ENCODE measurements around the gene RIOK1. TPM values are rescaled to one million over a fixed set of nuclear protein-coding genes. Genes with fewer than 3 reads are reported as not detected.
"Not testable (repeated sequence)": the region's sequence is repeated elsewhere in the genome, so short reads cannot be mapped to it uniquely, and the experiment has no call there.

The RIOK1 gene
- total and polyA plus RNA-seq, 12 donors, result 6.0 to 21.1 (median 14.9) TPM

DNA sequence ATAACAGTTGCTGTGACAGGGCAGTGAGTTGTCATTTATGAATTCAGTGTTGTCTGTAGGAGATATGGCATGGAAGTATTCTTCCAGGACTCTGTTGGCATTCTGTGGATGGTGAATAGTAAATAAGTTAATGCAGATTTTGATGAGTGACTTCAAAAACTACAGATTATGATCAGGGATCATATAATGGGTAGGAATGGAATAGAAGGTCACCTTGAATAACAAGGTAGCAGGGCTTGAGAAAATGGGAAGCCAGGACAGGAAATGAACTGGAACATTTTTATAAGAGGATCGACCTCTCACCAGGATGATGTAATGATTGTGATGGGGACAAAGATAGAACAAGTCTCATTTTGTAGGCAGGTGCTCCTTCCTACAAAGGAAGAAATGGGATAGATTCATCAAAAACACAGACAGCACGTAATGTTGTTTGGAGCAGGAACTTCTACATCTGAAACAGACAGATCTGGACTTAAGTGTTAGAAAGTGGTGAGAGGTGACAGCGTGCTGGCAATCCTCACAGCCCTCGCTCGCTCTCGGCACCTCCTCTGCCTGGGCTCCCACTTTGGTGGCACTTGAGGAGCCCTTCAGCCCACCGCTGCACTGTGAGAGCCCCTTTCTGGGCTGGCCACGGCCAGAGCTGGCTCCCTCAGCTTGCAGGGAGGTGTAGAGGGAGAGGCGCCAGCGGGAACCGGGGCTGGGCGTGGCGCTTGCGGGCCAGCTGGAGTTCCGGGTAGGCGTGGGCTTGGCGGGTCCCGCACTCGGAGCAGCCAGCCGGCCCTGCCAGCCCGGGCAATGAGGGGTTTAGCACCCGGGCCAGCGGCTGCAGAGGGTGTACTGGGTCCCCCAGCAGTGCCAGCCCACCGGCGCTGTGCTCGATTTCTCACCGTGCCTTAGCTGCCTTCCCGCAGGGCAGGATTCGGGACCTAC is 45.8 kb upstream of the RIOK1 start:
- Histone ChIP-seq H3K27me3 (peaks cover 15% of the 10 kb centered on the region), H3K4me3 (no peak overlapping the region), H3K36me3 (replicated peaks in 1 of 2) (no peaks in the 10 kb centered on the region), H3K9me3 (replicated peaks in 1 of 3) (no peaks in the 10 kb centered on the region), H3K27ac (no peak overlapping the region), H3K4me1 (replicated peaks in 1 of 2) (no peaks in the 10 kb centered on the region)
- intact Hi-C loops (cut with DNase I), result no loop called here
- no peak for DNase-seq
- TF ChIP-seq POLR2A (IDR thresholded peaks at IDR 0.05), result no peak
- TF ChIP-seq, protein P1, sequence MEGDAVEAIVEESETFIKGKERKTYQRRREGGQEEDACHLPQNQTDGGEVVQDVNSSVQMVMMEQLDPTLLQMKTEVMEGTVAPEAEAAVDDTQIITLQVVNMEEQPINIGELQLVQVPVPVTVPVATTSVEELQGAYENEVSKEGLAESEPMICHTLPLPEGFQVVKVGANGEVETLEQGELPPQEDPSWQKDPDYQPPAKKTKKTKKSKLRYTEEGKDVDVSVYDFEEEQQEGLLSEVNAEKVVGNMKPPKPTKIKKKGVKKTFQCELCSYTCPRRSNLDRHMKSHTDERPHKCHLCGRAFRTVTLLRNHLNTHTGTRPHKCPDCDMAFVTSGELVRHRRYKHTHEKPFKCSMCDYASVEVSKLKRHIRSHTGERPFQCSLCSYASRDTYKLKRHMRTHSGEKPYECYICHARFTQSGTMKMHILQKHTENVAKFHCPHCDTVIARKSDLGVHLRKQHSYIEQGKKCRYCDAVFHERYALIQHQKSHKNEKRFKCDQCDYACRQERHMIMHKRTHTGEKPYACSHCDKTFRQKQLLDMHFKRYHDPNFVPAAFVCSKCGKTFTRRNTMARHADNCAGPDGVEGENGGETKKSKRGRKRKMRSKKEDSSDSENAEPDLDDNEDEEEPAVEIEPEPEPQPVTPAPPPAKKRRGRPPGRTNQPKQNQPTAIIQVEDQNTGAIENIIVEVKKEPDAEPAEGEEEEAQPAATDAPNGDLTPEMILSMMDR (IDR thresholded peaks at IDR 0.05), result no peak
- 85 to 90% (median 88%) methylated on average over 12 to 29 of the region's 29 CpGs for whole genome bisulfite sequencing, 4 donors

DNA sequence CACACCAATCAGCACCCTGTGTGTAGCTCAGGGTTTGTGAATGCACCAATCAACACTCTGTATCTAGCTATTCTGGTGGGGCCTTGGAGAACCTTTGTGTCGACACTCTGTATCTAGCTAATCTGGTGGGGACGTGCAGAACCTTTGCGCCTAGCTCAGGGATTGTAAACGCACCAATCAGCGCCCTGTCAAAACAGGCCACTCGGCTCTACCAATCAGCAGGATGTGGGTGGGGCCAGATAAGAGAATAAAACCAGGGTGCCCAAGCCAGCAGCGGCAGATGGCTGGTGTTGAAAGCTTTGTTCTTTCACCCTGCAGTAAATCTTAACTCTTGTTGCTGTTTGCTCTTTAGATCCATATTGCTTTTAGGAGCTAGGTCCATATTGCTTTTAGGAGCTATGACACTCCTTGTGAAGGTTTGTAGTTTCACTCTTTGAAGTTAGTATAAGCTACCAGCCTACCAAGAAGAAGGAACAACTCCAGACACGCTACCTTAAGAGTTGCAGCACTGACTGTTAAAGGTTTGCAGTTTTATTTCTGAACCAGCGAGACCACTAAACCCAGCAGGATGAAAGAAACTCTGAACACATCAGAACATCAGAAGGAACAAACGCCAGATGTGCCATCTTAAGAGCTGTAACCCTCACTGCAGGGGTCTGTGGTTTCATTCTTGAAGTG is 44.7 kb upstream of the RIOK1 start:
- H3K4me1 ChIP-seq (replicated peaks in 1 of 2); H3K9me3 ChIP-seq (replicated peaks in 1 of 3); H3K27ac ChIP-seq; DNase-seq; H3K36me3 ChIP-seq (replicated peaks in 1 of 2); intact Hi-C loops (cut with DNase I); H3K4me3 ChIP-seq: not testable (repeated sequence)
- WGBS, 4 donors, result 79 to 87% (median 83%) methylated on average over 10 of the region's 10 CpGs
- H3K27me3 ChIP-seq, result peaks cover 10% of the 10 kb centered on the region

DNA sequence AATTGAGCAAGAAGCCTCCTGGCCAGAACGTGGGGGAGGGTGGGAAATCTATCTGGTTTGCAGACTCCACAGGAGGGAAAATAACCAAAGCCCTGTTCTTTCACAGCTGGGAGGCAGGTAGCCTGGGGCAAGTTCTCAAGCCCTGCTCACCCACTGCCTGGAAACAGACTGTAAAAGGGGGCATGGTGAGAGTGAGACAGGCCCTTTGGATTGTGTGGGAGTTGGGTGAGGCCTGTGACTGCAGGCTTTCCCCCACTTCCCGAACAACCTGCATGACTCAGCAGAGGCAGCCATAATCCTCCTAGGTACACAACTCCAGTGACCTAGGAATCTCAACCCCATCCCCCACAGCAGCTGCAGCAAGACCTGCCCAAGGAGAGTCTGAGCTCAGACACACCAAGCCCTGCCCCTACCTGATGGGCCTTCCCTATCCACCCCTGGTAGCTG is 42.0 kb upstream of the RIOK1 start:
- H3K4me3 ChIP-seq; DNase-seq; H3K36me3 ChIP-seq (replicated peaks in 1 of 2); H3K27ac ChIP-seq; H3K27me3 ChIP-seq; H3K4me1 ChIP-seq (replicated peaks in 1 of 2); H3K9me3 ChIP-seq (replicated peaks in 1 of 3); intact Hi-C loops (cut with DNase I): not testable (repeated sequence)
- 53 to 65% (median 61%) methylated on average over 2 of the region's 2 CpGs for WGBS, 4 donors

DNA sequence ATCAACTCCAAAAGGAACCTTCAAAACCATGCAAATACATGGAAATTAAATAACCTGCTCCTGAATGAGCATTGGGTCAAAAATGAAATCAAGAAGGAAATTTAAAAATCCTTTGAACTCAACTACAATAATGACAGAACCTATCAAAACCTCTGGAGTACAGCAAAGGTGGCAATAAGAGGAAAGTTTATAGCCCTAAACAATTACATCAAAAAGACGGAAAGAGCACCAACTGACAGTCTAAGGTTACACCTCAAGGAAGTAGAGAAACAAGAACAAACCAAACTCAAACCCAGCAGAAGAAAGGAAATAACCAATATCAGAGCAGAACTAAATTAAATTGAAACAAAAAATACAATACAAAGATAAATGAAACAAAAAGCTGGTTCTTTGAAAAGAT is 39.0 kb upstream of the RIOK1 start:
- intact Hi-C loops (cut with DNase I), result not testable (repeated sequence)

DNA sequence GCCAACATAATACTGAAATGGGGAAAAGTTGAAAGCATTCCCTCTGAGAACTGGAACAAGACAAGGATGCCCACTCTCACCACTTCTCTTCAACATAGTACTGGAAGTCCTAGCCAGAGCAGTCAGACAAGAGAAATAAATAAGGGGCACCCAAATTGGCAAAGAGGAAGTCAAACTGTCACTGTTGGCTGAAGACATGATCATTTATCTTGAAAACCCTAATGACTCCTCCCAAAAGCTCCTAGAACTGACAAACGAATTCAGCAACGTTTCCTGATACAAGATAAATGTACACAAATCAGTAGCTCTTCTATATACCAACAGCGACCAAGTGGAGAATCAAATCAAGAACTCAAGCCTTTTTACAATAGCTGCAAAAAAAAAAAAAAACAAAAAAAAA is 37.7 kb upstream of the RIOK1 start:
- H3K9me3 ChIP-seq (replicated peaks in 1 of 3); DNase-seq; H3K27me3 ChIP-seq; intact Hi-C loops (cut with DNase I); H3K36me3 ChIP-seq (replicated peaks in 1 of 2); H3K4me3 ChIP-seq; H3K4me1 ChIP-seq (replicated peaks in 1 of 2); H3K27ac ChIP-seq: not testable (repeated sequence)
- 60 to 78% (median 70%) methylated on average over 3 of the region's 3 CpGs for WGBS, 4 donors

More for the DNA sequence above, 39.0 kb upstream of the RIOK1 start:
- H3K4me1 ChIP-seq (replicated peaks in 1 of 2); H3K27me3 ChIP-seq; H3K27ac ChIP-seq; H3K4me3 ChIP-seq; DNase-seq; H3K36me3 ChIP-seq (replicated peaks in 1 of 2); H3K9me3 ChIP-seq (replicated peaks in 1 of 3): not testable (repeated sequence)
- 62 to 78% (median 72%) methylated on average over 1 of the region's 1 CpG for WGBS, 4 donors

DNA sequence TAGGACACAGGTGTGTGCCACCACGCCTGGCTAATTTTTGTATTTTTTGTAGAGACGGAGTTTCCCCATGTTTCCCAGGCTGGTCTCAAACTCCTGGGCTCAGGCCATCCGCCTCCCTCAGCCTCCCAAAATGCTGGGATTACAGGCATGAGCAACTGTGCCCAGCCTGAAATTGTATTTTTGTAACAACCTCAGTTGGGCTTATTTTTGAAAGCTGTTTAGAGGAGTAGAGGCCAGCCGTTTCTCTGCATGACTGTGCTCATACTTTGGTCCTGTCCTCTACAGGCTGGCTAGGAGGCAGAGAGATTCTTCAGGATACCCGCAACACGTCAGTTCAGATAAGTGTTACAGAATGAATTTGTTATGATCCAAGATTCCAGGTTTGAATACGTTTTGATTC is 22.2 kb upstream of the RIOK1 start:
- 77 to 81% (median 79%) methylated on average over 7 of the region's 7 CpGs for WGBS, 4 donors
- intact Hi-C loops (cut with DNase I), result no loop called here
- no peak for DNase-seq
- peaks cover 3% of the 10 kb centered on the region for H3K27me3 ChIP-seq
- H3K4me3 ChIP-seq, result no peak overlapping the region
- H3K4me1 ChIP-seq (replicated peaks in 1 of 2), result no peaks in the 10 kb centered on the region
- no peak overlapping the region for H3K27ac ChIP-seq
- TF ChIP-seq POLR2A (IDR thresholded peaks at IDR 0.05), result no peak
- TF ChIP-seq, protein P1 (IDR thresholded peaks at IDR 0.05), result no peak
- H3K9me3 ChIP-seq (replicated peaks in 1 of 3), result no peaks in the 10 kb centered on the region
- no peaks in the 10 kb centered on the region for H3K36me3 ChIP-seq (replicated peaks in 1 of 2)
